ENCODE results near the gene LTBP1.

GRCh38 chr2:33406622-33407021 is 459.9 kb downstream of the LTBP1 start:
- TF ChIP-seq ZBTB33 (IDR thresholded peaks at IDR 0.05), result no peak
- TF ChIP-seq, protein P1, sequence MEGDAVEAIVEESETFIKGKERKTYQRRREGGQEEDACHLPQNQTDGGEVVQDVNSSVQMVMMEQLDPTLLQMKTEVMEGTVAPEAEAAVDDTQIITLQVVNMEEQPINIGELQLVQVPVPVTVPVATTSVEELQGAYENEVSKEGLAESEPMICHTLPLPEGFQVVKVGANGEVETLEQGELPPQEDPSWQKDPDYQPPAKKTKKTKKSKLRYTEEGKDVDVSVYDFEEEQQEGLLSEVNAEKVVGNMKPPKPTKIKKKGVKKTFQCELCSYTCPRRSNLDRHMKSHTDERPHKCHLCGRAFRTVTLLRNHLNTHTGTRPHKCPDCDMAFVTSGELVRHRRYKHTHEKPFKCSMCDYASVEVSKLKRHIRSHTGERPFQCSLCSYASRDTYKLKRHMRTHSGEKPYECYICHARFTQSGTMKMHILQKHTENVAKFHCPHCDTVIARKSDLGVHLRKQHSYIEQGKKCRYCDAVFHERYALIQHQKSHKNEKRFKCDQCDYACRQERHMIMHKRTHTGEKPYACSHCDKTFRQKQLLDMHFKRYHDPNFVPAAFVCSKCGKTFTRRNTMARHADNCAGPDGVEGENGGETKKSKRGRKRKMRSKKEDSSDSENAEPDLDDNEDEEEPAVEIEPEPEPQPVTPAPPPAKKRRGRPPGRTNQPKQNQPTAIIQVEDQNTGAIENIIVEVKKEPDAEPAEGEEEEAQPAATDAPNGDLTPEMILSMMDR (IDR thresholded peaks at IDR 0.05; ENCODE audit: low read depth, low read length, missing input control), result no peak
- TF ChIP-seq, protein P2, sequence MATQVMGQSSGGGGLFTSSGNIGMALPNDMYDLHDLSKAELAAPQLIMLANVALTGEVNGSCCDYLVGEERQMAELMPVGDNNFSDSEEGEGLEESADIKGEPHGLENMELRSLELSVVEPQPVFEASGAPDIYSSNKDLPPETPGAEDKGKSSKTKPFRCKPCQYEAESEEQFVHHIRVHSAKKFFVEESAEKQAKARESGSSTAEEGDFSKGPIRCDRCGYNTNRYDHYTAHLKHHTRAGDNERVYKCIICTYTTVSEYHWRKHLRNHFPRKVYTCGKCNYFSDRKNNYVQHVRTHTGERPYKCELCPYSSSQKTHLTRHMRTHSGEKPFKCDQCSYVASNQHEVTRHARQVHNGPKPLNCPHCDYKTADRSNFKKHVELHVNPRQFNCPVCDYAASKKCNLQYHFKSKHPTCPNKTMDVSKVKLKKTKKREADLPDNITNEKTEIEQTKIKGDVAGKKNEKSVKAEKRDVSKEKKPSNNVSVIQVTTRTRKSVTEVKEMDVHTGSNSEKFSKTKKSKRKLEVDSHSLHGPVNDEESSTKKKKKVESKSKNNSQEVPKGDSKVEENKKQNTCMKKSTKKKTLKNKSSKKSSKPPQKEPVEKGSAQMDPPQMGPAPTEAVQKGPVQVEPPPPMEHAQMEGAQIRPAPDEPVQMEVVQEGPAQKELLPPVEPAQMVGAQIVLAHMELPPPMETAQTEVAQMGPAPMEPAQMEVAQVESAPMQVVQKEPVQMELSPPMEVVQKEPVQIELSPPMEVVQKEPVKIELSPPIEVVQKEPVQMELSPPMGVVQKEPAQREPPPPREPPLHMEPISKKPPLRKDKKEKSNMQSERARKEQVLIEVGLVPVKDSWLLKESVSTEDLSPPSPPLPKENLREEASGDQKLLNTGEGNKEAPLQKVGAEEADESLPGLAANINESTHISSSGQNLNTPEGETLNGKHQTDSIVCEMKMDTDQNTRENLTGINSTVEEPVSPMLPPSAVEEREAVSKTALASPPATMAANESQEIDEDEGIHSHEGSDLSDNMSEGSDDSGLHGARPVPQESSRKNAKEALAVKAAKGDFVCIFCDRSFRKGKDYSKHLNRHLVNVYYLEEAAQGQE (IDR thresholded peaks at IDR 0.05), result no peak
- TF ChIP-seq SP1 (IDR thresholded peaks at IDR 0.05), result no peak
- no peak for TF ChIP-seq HNF4A (conservative IDR thresholded peaks at IDR 0.05)
- no peak for TF ChIP-seq MAX (IDR thresholded peaks at IDR 0.05)
- TF ChIP-seq FOXA1 (IDR thresholded peaks at IDR 0.05), result no peak

Data from liver (tissue), 3 donors.